ENCODE measurements around the gene PEA15.

PEA15 gene

DNA sequence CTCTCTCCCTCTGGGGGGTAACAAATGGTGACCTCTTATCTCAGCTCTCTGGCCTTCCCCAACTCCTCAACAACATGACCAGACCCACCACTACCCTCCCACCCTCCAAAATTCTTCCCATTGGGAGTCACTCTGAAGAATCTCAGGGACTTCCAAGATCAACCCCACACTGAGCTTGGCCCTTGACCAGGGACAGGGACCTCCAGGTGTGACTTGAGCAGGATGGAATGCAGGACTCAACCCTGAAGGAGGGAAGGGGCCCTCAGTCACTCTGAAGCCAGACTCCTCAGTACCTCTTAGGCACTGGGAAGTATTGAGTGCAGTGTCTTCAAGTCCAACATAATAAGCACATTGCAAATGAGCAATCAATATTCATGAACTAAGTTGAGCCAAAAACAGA lies 12.9 kb upstream of the PEA15 start:
- TF ChIP-seq, protein P1, sequence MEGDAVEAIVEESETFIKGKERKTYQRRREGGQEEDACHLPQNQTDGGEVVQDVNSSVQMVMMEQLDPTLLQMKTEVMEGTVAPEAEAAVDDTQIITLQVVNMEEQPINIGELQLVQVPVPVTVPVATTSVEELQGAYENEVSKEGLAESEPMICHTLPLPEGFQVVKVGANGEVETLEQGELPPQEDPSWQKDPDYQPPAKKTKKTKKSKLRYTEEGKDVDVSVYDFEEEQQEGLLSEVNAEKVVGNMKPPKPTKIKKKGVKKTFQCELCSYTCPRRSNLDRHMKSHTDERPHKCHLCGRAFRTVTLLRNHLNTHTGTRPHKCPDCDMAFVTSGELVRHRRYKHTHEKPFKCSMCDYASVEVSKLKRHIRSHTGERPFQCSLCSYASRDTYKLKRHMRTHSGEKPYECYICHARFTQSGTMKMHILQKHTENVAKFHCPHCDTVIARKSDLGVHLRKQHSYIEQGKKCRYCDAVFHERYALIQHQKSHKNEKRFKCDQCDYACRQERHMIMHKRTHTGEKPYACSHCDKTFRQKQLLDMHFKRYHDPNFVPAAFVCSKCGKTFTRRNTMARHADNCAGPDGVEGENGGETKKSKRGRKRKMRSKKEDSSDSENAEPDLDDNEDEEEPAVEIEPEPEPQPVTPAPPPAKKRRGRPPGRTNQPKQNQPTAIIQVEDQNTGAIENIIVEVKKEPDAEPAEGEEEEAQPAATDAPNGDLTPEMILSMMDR (conservative IDR thresholded peaks at IDR 0.05): no peak
- H3K27ac ChIP-seq: no peak overlapping the region

DNA sequence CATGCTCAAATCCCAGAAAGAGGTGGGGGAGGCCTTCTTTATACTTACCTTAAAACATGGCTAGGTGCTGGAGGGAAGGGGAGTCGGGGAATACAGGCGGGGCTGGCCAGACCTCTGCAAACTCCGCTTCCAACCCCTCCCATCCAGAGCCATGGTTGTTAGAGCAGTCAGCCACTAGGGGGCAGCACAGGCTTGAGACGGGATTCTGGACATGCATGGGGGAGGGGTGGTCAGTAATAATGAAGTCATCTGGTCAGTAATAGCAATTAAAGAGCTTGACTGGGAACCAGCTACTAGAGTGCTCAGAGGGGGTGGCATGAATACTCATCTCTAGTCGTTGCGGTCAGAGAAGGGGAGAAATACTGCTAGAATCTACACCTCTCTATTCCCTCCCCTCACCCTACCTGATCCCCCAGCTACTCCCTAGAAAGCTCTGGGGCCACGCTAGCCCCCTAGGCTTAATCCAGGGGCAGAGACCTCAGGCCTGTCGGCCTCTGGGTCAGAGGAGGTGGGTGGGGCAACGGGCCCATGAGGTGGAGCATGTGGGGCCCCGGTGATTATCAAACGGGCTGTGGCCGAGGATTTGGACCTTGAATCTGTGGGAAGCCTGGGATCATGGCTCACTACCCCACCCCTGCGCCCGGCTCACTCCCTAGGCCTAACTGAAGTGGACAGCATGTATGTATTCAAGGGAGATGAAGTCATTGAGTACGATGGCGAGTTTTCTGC lies 11.9 kb upstream of the PEA15 start:
- TF ChIP-seq, protein P1 (conservative IDR thresholded peaks at IDR 0.05): peak; percentile 94

DNA sequence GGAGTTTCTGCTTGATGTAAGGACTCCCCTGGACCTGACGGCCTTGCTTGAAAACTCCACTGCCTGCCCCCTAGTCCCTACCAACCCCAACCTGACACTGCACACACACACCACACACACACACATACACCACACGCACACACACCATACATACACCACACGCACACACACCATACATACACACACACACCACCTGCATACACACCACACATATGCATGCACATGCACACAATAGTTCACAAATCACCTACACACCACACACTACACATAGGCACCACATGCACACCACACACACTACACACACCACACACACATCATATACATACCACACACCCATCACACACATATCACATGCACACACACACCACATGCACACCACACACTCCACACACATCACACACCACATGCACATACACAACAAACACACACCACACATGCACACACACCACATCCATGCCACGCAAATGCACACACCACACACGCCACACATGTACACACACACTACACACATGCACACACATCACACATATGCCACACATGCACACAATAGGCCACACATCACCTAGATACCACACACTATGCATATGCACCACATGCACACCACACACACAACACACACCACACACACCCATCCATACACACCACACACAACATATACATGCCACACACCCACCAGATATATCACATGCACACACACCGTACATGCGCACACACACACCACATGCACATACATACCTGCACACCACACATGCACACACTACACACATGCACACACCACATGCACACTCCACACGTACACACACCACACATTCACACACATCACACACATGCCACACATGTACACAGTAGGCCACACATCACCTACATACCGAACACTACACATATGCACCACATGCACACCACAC lies 11.1 kb upstream of the PEA15 start:
- H3K27ac ChIP-seq: no peak overlapping the region
- TF ChIP-seq, protein P1 (conservative IDR thresholded peaks at IDR 0.05): no peak

More for the DNA sequence above, 11.9 kb upstream of the PEA15 start:
- no peak overlapping the region; the same call in 1 of the 2 replicates for H3K27ac ChIP-seq

DNA sequence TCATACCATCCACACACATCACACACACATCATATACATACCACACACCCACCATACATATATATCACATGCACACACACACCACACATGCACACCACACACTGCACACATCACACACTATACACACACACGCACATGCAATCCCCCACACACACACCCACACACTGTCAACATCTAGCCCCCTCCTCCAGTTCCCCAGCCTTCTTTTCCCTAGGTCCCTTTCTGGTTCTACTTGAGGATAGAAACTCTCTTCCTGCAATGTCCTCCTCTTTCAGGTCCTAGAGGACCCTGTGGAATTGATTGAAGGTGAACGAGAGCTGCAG lies 10.5 kb upstream of the PEA15 start:
- TF ChIP-seq, protein P1 (conservative IDR thresholded peaks at IDR 0.05): no peak
- H3K27ac ChIP-seq: no peak overlapping the region

DNA sequence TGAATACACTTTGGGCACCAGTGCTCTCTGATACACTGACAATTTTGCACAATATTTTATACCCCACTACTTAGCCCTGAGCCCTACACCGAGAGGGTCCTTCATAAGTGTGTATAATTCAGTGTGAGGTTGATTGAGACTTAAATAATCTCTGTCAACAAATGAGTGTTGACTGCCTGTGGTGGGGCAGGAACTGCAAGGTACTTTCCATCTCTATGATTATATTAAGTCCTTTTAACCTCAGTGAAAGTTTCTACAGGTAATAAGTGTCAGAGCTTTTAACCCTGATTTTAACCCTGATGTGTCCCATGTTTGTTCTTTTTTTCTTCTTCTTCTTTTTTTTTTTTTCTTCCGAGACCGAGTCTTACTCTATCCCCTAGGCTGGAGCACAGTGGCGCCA lies 9.0 kb upstream of the PEA15 start:
- TF ChIP-seq, protein P1 (conservative IDR thresholded peaks at IDR 0.05): no peak
- H3K27ac ChIP-seq: no peak overlapping the region

DNA sequence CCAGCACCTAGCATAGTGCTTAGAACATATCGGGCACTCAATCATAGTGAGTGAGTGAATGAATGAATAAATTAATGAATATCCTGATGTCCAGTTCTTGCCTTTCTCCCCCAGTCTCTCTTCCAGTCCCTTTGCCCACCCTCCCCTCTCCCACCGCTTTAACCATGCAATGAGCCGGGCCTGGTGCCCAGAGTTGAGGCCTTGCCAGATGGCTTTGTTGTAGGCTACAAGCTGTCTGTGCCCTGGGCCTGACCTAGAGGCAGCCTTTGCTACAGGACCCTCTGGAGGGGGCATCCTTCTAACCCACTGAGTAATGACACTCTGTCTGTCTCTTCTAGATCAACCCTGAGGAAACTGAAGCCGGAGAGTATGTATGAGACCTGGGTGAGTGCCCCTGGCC lies 8.0 kb upstream of the PEA15 start:
- no peak overlapping the region for H3K27ac ChIP-seq
- TF ChIP-seq, protein P1 (conservative IDR thresholded peaks at IDR 0.05): no peak

DNA sequence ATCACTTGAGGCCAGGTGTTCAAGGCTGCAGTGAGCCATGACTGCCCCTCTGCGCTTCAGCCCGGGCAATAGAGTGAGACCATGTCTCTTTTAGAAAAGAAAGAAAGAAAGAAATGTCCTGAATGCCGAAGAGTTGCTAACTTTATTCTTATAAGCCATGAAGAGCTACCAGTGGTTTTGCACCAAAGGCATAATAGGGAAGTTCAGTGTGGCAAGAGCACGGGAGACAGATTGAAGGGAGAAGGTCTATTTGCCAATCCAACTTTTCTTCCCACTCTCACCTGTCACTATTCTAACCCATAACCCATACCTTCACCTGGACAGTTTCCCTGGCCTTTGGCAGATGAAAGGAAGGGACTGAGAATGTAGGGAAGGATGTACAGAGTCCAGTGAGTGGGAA lies 4.4 kb upstream of the PEA15 start:
- no peak overlapping the region for H3K27ac ChIP-seq
- TF ChIP-seq, protein P1 (conservative IDR thresholded peaks at IDR 0.05): no peak

Data from VCaP (cell line).